ENCODE results near the gene ELP4.

GRCh38 chr11:31649129-31649966 is 139.8 kb downstream of the ELP4 start:
- TF ChIP-seq GATA3 (IDR thresholded peaks at IDR 0.05; ENCODE audit: low read depth, low read length) (no peak), GATA2 (IDR thresholded peaks at IDR 0.05; ENCODE audit: low read depth, low read length) (no peak)

Data from SH-SY5Y (cell line).